A673 (cell line): ENCODE results near the gene DACT3. TPM values are rescaled to one million over a fixed set of nuclear protein-coding genes. Genes with fewer than 3 reads are reported as not detected.

Experiments used
- BruUV-seq: library from RNA; stranded (reverse); fragments of 400-500 nt; replicated peaks from 2 replicates; lab custom pipeline; 2021; lab: Mats Ljungman, UMichigan
- CTCF ChIA-PET: fragments of 300-600 bp; sonication (Branson Sonifier 250); formaldehyde crosslinking; loops from one replicate; lab custom pipeline; 2022; ENCODE audit warnings: antibody characterized with exemption; lab: Charles Lee
- POLR2A ChIA-PET: fragments of 300-600 bp; sonication (Branson Sonifier 250); formaldehyde crosslinking; loops from one replicate; lab custom pipeline; 2022; ENCODE audit warnings: antibody characterized with exemption; ENCODE audit not compliant: low non-redundant PET; lab: Charles Lee
- DNase-seq: peaks from one replicate; pipeline ENCODE4 v3.0.0-alpha.2; 2015; ENCODE audit warnings: low spot score
- H3K27ac ChIP-seq: fragments of 200-600 bp; sonication (generic); 2 replicates; pipeline ENCODE4 v1.5.1; 2016; ENCODE audit warnings: mixed run types, low read depth, mild to moderate bottlenecking, mixed read lengths, antibody characterized with exemption, low read length; ENCODE audit not compliant: poor library complexity, severe bottlenecking
- H3K27me3 ChIP-seq: fragments of 200-600 bp; sonication (generic); replicated peaks from 2 replicates; pipeline ENCODE4 v1.6.1; 2017; ENCODE audit warnings: mixed run types, low read depth, mild to moderate bottlenecking, mixed read lengths, antibody characterized with exemption, low read length; ENCODE audit not compliant: insufficient read depth, poor library complexity
- H3K36me3 ChIP-seq: fragments of 200-600 bp; sonication (generic); 2 replicates; pipeline ENCODE4 v1.6.1; 2016; ENCODE audit warnings: mixed run types, mild to moderate bottlenecking, mixed read lengths, antibody characterized with exemption, low read length; ENCODE audit not compliant: insufficient read depth, poor library complexity, severe bottlenecking
- H3K4me1 ChIP-seq: fragments of 200-600 bp; sonication (generic); 2 replicates; pipeline ENCODE4 v1.6.1; 2017; ENCODE audit warnings: mixed run types, mild to moderate bottlenecking, mixed read lengths, antibody characterized with exemption, low read length; ENCODE audit not compliant: insufficient read depth, poor library complexity, severe bottlenecking
- H3K4me3 ChIP-seq: fragments of 200-600 bp; sonication (generic); 2 replicates; pipeline ENCODE4 v1.5.1; 2016; ENCODE audit warnings: low read depth, mixed run types, mild to moderate bottlenecking, mixed read lengths, low read length; ENCODE audit not compliant: poor library complexity, severe bottlenecking
- H3K9me3 ChIP-seq: fragments of 200-600 bp; sonication (generic); 2 replicates; pipeline ENCODE4 v1.6.1; 2016; ENCODE audit warnings: mixed run types, low read depth, mild to moderate bottlenecking, mixed read lengths, antibody characterized with exemption, low read length; ENCODE audit not compliant: poor library complexity, severe bottlenecking
- EZH2 ChIP-seq: fragments of 200-600 bp; sonication (generic); IDR thresholded peaks from 2 replicates; pipeline ENCODE4 v1.6.1; 2017; ENCODE audit warnings: borderline replicate concordance, low read depth, mild to moderate bottlenecking, mixed read lengths, antibody characterized with exemption, low read length; ENCODE audit not compliant: poor library complexity, severe bottlenecking
- intact Hi-C: fragments of 100-400 bp; cut with micrococcal nuclease; formaldehyde crosslinking; loops from one replicate; pipeline ENCODE4 v1.10.0; 2022; ENCODE audit not compliant: unreplicated experiment
- total RNA-seq: library from RNA; stranded (reverse); gene quantifications from 2 replicates; pipeline ENCODE4 v1.2.3, GENCODE V29; 2021
- TF ChIP-seq, protein P1 (sequence below): fragments of 300-800, 200-600 bp; sonication (generic); conservative IDR thresholded peaks from 2 replicates; pipeline ENCODE4 v1.5.1; 2017; ENCODE audit warnings: low read depth, mild to moderate bottlenecking, antibody characterized with exemption, low read length, moderate library complexity, mixed read lengths

Gene DACT3
- total RNA-seq, 1 experiment from 2014 or later: 0.32 TPM

DNA sequence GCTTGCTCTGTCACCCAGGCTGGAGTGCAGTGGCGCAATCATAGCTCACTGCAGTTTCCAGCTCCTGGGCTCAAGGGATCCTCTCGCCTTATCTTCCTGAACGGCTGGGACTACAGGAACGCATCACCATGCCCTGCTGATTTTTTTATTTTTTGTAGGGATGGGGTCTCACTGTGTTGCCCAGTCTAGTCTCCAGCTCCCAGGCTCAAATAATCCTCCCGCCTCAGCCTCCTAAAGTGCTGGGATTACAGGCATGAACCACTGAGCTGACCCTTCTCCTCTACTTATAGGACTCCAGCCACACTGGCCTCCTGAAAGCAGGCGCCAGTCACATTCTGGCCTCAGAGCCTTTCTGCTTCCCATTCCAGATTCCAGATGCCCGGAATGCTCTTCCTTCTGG lies 10.5 kb downstream of the DACT3 start:
- Histone ChIP-seq H3K27ac (no peak overlapping the region), H3K9me3 (no peaks in the 10 kb centered on the region), H3K4me3 (no peak overlapping the region), H3K27me3 (no peaks in the 10 kb centered on the region), H3K36me3 (no peaks in the 10 kb centered on the region), H3K4me1 (no peaks in the 10 kb centered on the region)
- intact Hi-C loops: no loop called here
- DNase-seq: no peak
- BruUV-seq: no TSS peak
- no peak for TF ChIP-seq EZH2
- TF ChIP-seq, protein P1, sequence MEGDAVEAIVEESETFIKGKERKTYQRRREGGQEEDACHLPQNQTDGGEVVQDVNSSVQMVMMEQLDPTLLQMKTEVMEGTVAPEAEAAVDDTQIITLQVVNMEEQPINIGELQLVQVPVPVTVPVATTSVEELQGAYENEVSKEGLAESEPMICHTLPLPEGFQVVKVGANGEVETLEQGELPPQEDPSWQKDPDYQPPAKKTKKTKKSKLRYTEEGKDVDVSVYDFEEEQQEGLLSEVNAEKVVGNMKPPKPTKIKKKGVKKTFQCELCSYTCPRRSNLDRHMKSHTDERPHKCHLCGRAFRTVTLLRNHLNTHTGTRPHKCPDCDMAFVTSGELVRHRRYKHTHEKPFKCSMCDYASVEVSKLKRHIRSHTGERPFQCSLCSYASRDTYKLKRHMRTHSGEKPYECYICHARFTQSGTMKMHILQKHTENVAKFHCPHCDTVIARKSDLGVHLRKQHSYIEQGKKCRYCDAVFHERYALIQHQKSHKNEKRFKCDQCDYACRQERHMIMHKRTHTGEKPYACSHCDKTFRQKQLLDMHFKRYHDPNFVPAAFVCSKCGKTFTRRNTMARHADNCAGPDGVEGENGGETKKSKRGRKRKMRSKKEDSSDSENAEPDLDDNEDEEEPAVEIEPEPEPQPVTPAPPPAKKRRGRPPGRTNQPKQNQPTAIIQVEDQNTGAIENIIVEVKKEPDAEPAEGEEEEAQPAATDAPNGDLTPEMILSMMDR: no peak
- CTCF ChIA-PET: no interaction called here
- POLR2A ChIA-PET: no interaction called here

DNA sequence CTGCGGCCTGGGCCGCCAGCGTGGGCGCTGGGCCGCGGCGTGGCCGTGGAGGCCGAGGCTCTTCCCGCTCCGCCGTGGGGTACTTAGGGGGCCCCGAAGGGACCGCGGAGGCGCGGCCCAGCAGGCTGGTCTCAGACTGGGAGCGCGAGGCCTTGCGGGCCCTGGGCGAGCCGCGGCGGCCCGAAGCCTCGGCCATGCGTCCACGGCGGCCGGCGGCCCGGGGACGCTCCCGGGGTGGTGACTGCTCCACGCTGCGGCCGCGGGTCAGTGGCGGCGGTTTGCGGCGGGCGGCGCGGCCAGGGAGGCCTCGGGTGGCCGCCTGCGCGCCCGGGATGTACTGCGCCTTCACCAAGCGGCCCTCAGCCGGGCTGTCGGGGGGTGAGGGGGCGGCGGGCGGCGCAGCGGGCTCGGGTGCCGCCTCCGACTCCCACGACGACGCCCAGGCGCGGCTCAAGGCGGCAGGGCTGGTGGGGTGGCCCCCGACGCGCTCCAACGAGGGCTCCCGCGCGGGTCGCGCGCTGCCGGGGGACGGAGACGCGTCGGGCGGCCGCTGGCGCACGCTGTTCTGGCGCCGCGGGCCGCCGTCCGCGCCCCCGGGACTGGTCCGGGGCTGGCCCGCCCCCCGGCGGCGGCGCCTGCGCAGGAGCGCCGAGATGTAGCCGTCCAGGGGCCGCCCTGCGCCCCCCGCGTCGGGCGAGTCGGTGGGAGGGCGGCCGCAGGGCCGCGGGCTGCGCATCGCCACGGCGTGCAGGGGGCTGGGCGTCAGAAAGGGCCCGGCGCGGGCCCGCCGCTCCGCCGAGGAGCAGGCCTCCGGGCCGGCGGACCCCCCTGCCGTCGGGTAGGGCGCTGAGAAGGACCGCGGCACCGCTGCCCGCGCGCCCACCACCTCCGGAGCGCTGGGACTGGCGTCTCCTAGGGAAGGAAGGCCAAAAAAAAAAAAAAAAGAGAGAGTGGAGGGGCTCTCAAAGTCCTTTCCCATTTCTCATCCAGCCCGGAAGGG lies 11.7 kb downstream of the DACT3 start:
- no peak overlapping the region for H3K27ac ChIP-seq
- no peaks in the 10 kb centered on the region for H3K9me3 ChIP-seq
- intact Hi-C loops: no loop called here
- no peak for DNase-seq
- no peaks in the 10 kb centered on the region for H3K4me1 ChIP-seq
- POLR2A ChIA-PET: no interaction called here
- no TSS peak for BruUV-seq
- CTCF ChIA-PET: no interaction called here
- TF ChIP-seq, protein P1: no peak
- no peak for TF ChIP-seq EZH2
- no peaks in the 10 kb centered on the region for H3K36me3 ChIP-seq
- H3K27me3 ChIP-seq: no peaks in the 10 kb centered on the region
- no peak overlapping the region for H3K4me3 ChIP-seq

- CTCF ChIA-PET: no interaction called here
- TF ChIP-seq, protein P1: no peak
- no peak for TF ChIP-seq EZH2
- Histone ChIP-seq H3K9me3 (no peaks in the 10 kb centered on the region), H3K27ac (no peak overlapping the region), H3K36me3 (no peaks in the 10 kb centered on the region), H3K27me3 (no peaks in the 10 kb centered on the region), H3K4me1 (no peaks in the 10 kb centered on the region), H3K4me3 (no peak overlapping the region)
- BruUV-seq: no TSS peak
- no peak for DNase-seq
- intact Hi-C loops: no loop called here
- POLR2A ChIA-PET: no interaction called here
Measured at GRCh38 chr19:46648060-46648960, 12.7 kb downstream of the DACT3 start.
